ENCODE results near the gene MUC21. TPM values are rescaled to one million over a fixed set of nuclear protein-coding genes. Genes with fewer than 3 reads are reported as not detected.

MUC21 gene
- polyA plus RNA-seq, 1 of the 3 experiments (the other 2 are of a cell fraction): not detected

- Histone ChIP-seq H3K27ac (ENCODE audit: low read depth in 2 of 2, low read length in 1 of 2) (no peak overlapping the region), H2AFZ (ENCODE audit: low read depth) (no peak overlapping the region), H3K4me1 (ENCODE audit: control insufficient read depth in 1 of 2, insufficient read depth in 2 of 2, low read depth in 1 of 2, low read length in 1 of 2) (peaks cover 0 to 4% of the 10 kb centered on the region in 2 experiments; a peak in 1 of 4 replicates), H3F3A (replicated peaks; ENCODE audit: insufficient read depth) (no peaks in the 10 kb centered on the region), H4K20me1 (ENCODE audit: insufficient read depth) (no peaks in the 10 kb centered on the region), H3K9me2 (no peaks in the 10 kb centered on the region), H3K4me2 (no peak overlapping the region), H3K27me3 (ENCODE audit: insufficient read depth) (no peaks in the 10 kb centered on the region), H3K36me3 (replicated peaks in 1 of 2; ENCODE audit: control insufficient read depth in 1 of 2, insufficient read depth in 2 of 2, low read length in 1 of 2) (no peaks in the 10 kb centered on the region), H3K9ac (no peak overlapping the region), H3K4me3 (ENCODE audit: low read depth in 2 of 2, low read length in 1 of 2) (no peak overlapping the region), H3K9me3 (no peaks in the 10 kb centered on the region), H3K79me2 (ENCODE audit: insufficient read depth) (no peaks in the 10 kb centered on the region)
- 73% methylated on average over 2 of the region's 3 CpGs for WGBS (ENCODE audit: low lambda C conversion rate)
- POLR2A ChIA-PET: no interaction called here
- CTCF ChIA-PET: no interaction called here
- DNase-seq: no peak
- TF ChIP-seq, protein P1, sequence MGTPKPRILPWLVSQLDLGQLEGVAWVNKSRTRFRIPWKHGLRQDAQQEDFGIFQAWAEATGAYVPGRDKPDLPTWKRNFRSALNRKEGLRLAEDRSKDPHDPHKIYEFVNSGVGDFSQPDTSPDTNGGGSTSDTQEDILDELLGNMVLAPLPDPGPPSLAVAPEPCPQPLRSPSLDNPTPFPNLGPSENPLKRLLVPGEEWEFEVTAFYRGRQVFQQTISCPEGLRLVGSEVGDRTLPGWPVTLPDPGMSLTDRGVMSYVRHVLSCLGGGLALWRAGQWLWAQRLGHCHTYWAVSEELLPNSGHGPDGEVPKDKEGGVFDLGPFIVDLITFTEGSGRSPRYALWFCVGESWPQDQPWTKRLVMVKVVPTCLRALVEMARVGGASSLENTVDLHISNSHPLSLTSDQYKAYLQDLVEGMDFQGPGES (IDR thresholded peaks at IDR 0.05; ENCODE audit: low read depth, low read length): no peak
- 0 out of 2 replicates have a peak, but pooled peaks have one; percentile 12 for TF ChIP-seq PBX3 (IDR thresholded peaks at IDR 0.05)
- TF ChIP-seq TEAD4 (IDR thresholded peaks at IDR 0.05; ENCODE audit: borderline replicate concordance, insufficient read depth): no peak
- TF ChIP-seq, protein P2, sequence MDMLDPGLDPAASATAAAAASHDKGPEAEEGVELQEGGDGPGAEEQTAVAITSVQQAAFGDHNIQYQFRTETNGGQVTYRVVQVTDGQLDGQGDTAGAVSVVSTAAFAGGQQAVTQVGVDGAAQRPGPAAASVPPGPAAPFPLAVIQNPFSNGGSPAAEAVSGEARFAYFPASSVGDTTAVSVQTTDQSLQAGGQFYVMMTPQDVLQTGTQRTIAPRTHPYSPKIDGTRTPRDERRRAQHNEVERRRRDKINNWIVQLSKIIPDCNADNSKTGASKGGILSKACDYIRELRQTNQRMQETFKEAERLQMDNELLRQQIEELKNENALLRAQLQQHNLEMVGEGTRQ (IDR thresholded peaks at IDR 0.05; ENCODE audit: borderline replicate concordance, low read depth, low read length): no peak
These were observed 44.0 kb upstream of the MUC21 start for GRCh38 chr6:30939473-30939872.

- Histone ChIP-seq H3K9me2 (no peaks in the 10 kb centered on the region), H3F3A (replicated peaks; ENCODE audit: insufficient read depth) (no peaks in the 10 kb centered on the region), H3K79me2 (ENCODE audit: insufficient read depth) (no peaks in the 10 kb centered on the region), H2AFZ (ENCODE audit: low read depth) (no peak within 1 kb of the TSS), H3K36me3 (replicated peaks in 1 of 2; ENCODE audit: control insufficient read depth in 1 of 2, insufficient read depth in 2 of 2, low read length in 1 of 2) (no peaks in the 10 kb centered on the region), H4K20me1 (ENCODE audit: insufficient read depth) (no peaks in the 10 kb centered on the region), H3K4me1 (ENCODE audit: control insufficient read depth in 1 of 2, insufficient read depth in 2 of 2, low read depth in 1 of 2, low read length in 1 of 2) (peaks cover 0 to 4% of the 10 kb centered on the region in 2 experiments; a peak in 1 of 4 replicates), H3K9me3 (no peaks in the 10 kb centered on the region), H3K27ac (ENCODE audit: low read depth in 2 of 2, low read length in 1 of 2) (no peak within 1 kb of the TSS), H3K4me2 (no peak within 1 kb of the TSS), H3K4me3 (ENCODE audit: low read depth in 2 of 2, low read length in 1 of 2) (no peak within 1 kb of the TSS), H3K27me3 (ENCODE audit: insufficient read depth) (no peaks in the 10 kb centered on the region; the same call in 1 of the 2 replicates), H3K9ac (no peak within 1 kb of the TSS)
- TF ChIP-seq, protein P3, sequence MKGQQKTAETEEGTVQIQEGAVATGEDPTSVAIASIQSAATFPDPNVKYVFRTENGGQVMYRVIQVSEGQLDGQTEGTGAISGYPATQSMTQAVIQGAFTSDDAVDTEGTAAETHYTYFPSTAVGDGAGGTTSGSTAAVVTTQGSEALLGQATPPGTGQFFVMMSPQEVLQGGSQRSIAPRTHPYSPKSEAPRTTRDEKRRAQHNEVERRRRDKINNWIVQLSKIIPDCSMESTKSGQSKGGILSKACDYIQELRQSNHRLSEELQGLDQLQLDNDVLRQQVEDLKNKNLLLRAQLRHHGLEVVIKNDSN (IDR thresholded peaks at IDR 0.05; ENCODE audit: borderline replicate concordance, low read depth): no peak
- TF ChIP-seq MEF2A (IDR thresholded peaks at IDR 0.05; ENCODE audit: borderline replicate concordance, low read depth) (no peak), TAF1 (IDR thresholded peaks at IDR 0.05; ENCODE audit: borderline replicate concordance, low read depth, low read length) (no peak), RAD21 (IDR thresholded peaks at IDR 0.05; ENCODE audit: low read length) (no peak)
- 43% methylated on average over 10 of the region's 16 CpGs for WGBS (ENCODE audit: low lambda C conversion rate)
- no peak for DNase-seq
- CTCF ChIA-PET: interaction anchor here (1.1 to 2.2 kb wide), 2 partner anchors 9 to 139 kb away, joined by 3 to 6 read pairs; partner anchors contain the start of gene SFTA2
- POLR2A ChIA-PET: no interaction called here
These were observed 43.0 kb upstream of the MUC21 start, which contains the start of gene MUCL3 for GRCh38 chr6:30940361-30940986. Gene MUCL3 (plus strand): TSS chr6:30940973. CDS start chr6:30941000, 27 bp downstream.

Measured in SK-N-SH (cell line).